Stimulated activated CD4-positive, alpha-beta T cell treated with anti-CD3 and anti-CD28 coated beads, Interleukin-12 subunit alpha, Interleukin-12 subunit beta, amount 100 ng/mL, for 48 hours (primary cell): ENCODE results near the gene SHISAL1.

Experiments
- DNase-seq, 3 donors: peaks; one replicate each; pipeline ENCODE4 v3.0.0-alpha.2; 2020; ENCODE audit warnings: low read depth in 2 of 3, low spot score in 1 of 3

The SHISAL1 gene

GRCh38 chr22:44213489-44214043 is 99.2 kb downstream of the SHISAL1 start:
- no peak for DNase-seq

- DNase-seq: no peak
These were observed 99.8 kb downstream of the SHISAL1 start for GRCh38 chr22:44212936-44213335.

GRCh38 chr22:44211946-44212930 is 100.5 kb downstream of the SHISAL1 start:
- DNase-seq: no peak

- no peak for DNase-seq
These were observed 101.3 kb downstream of the SHISAL1 start for GRCh38 chr22:44211256-44211945.

- no peak for DNase-seq
These were observed 102.0 kb downstream of the SHISAL1 start for GRCh38 chr22:44210722-44211121.

GRCh38 chr22:44209343-44209742 is 103.4 kb downstream of the SHISAL1 start:
- DNase-seq: no peak

- no peak for DNase-seq
These were observed 104.8 kb downstream of the SHISAL1 start for GRCh38 chr22:44207981-44208317.

GRCh38 chr22:44207173-44207980 is 105.4 kb downstream of the SHISAL1 start:
- DNase-seq: no peak

- no peak for DNase-seq
These were observed 106.1 kb downstream of the SHISAL1 start for GRCh38 chr22:44206696-44207095.

GRCh38 chr22:44206330-44206645 is 106.5 kb downstream of the SHISAL1 start:
- DNase-seq: no peak

- DNase-seq: no peak
These were observed 107.0 kb downstream of the SHISAL1 start for GRCh38 chr22:44205516-44206329.

- no peak for DNase-seq
These were observed 107.8 kb downstream of the SHISAL1 start for GRCh38 chr22:44204739-44205515.

- DNase-seq: no peak
These were observed 109.5 kb downstream of the SHISAL1 start for GRCh38 chr22:44203203-44203602.

GRCh38 chr22:44202261-44202789 is 110.4 kb downstream of the SHISAL1 start:
- DNase-seq: no peak

GRCh38 chr22:44201665-44202064 is 111.1 kb downstream of the SHISAL1 start:
- no peak for DNase-seq

- DNase-seq: no peak
These were observed 111.7 kb downstream of the SHISAL1 start for GRCh38 chr22:44200855-44201550.

GRCh38 chr22:44200451-44200850 is 112.3 kb downstream of the SHISAL1 start:
- no peak for DNase-seq

- no peak for DNase-seq
These were observed 112.9 kb downstream of the SHISAL1 start for GRCh38 chr22:44199866-44200265.

GRCh38 chr22:44199164-44199563 is 113.6 kb downstream of the SHISAL1 start:
- no peak for DNase-seq
